C4-2B (cell line): ENCODE data around the gene OR1F1.

Source experiments
- CTCF ChIP-seq: fragments of 450-650 bp; conservative IDR thresholded peaks from 2 replicates; pipeline ENCODE4 v1.5.1; 2017; ENCODE audit warnings: mild to moderate bottlenecking
- ZFX ChIP-seq: fragments of 450-650 bp; IDR thresholded peaks from 2 replicates; pipeline ENCODE4 v1.6.1; 2017

GRCh38 chr16:3193221-3194212 is 5.5 kb downstream of the OR1F1 start:
- TF ChIP-seq CTCF (no peak), ZFX (no peak)
